Panc1 (cell line): ENCODE results near the gene TBX2.

ENCODE experiments used
- POLR2AphosphoS5 ChIP-seq: IDR thresholded peaks from 2 replicates; pipeline ENCODE4 v1.6.1; 2012; ENCODE audit warnings: mild to moderate bottlenecking, low read depth, low read length, moderate library complexity
- SIN3A ChIP-seq: IDR thresholded peaks from 2 replicates; pipeline ENCODE4 v1.6.1; 2012; ENCODE audit warnings: low read depth, mild to moderate bottlenecking, low read length, moderate library complexity, borderline replicate concordance; ENCODE audit not compliant: insufficient read depth

- no peak for TF ChIP-seq POLR2AphosphoS5
- TF ChIP-seq SIN3A: no peak
These were observed 58.4 kb downstream of the TBX2 start for GRCh38 chr17:61458000-61458399.
